COLO668 (cell line): ENCODE measurements around the gene CEBPE.

Experiments
- DNase-seq: peaks from one replicate; lab custom pipeline; 2025; ENCODE audit not compliant: unreplicated experiment; lab: John Stamatoyannopoulos, UW

The CEBPE gene

GRCh38 chr14:23118506-23119362 is at the start of gene CEBPE:
Gene CEBPE, minus strand, starts transcription at chr14:23119255. Its CDS starts 164 bp downstream, at chr14:23119091.
- DNase-seq: no peak

DNA sequence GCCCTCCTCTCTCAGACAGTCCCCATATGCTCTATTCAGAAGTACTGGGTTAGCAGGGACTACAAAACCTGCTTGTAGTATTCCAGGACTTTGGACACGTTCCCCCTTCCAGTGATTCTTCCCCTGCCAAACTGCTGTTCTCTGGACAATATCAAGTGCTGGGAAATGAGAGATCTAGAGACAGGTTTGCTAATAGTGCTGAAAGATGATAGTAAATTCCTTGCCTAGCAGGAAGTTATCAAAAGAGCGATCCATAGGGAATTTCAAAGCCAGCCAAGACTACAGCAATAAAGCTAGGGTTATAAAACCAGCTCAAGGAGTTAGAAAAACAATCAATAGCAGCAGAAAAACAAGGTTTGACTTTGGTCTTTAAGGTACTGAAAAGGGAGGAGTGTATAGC is 49.2 kb upstream of the CEBPE start:
- DNase-seq: no peak

- DNase-seq: no peak
Observed at GRCh38 chr14:23167116-23167847, 48.2 kb upstream of the CEBPE start.

DNA sequence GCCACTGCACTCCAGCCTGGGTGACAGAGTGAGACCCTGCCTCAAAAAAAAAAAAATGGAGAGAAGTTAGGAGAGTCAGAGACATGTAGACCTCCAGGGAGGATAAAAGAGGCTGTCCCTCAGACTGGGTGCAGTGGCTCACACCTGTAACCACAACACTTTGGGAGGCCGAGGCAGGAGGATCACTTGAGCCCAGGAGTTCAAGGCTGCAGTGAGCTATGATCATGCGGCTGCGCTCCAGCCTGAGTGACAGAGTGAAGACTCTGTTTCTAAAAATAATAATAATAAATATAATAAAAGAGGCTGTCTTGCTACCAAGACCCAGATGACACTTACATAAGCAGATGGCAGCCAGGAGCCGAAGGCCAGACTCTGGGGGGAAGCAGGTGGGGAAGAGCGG is 45.9 kb upstream of the CEBPE start:
- no peak for DNase-seq

DNA sequence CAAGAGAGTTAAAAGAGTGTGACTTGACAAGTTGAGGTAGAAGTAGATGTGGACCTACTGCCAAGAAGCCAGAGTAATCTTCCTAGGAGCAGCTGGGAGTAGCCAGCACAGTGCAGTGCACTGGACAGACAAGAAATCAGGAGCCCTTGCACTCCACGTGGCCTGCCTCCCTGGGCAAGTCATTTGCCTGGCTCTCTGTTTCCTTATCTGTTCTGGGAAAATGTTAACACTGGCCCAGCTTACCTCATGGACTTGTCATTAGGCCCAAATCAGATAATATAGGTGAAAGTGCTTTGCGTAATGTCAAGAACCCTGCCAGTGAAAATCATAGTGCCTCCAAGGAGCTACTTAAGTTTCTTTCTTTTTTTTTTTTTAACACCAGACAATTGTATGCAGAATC is 45.2 kb upstream of the CEBPE start:
- no peak for DNase-seq

DNA sequence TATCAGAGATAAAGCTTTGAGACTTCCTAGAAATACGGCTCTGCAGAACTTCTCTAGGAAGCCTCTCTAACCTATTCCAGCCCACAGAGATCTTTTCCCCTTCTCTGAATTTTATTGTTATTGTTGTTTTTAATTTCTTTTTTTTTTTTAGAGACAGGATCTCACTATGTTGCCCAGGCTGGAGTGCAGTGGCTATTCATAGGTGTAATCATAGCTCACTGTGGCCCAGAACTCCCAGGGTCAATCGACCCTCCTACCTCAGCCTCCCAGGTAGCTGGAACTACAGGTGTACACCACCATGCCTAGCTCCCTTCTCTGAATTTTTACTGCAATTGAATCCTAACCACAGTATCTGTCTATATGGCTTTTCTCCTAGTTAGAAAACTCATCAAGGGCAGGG is 44.8 kb upstream of the CEBPE start:
- no peak for DNase-seq

- DNase-seq: no peak
Observed at GRCh38 chr14:23162800-23163199, 43.7 kb upstream of the CEBPE start.

- DNase-seq: no peak
Observed at GRCh38 chr14:23162005-23162404, 43.0 kb upstream of the CEBPE start.

DNA sequence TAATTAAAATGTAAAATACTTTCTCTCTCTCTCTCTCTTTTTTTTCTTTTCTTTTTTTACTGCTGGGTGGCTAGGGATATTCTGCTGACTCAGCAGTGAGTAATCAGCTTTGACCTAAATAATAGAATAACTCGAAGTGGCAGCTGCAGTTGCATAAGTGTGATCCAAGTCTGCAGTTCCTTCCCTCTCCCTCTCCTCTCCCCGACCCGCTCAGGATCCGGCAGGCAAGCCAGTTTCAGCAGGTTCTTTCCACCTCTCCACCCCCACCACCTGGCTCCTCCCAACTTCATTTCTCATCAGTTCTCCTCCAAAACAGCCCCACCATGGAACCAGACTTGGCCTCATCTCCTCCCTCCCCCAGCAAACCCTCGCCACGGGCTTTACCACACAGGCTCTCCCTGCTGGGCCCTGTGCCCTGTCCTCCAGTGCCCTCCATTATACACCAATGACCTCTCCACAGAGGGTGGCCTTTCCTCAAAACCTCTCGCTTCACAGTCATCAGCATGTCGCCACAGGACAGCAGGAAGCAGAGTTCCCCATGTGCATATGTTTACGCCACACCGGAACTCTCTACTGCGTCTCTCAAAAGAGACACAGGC is 42.0 kb upstream of the CEBPE start:
- no peak for DNase-seq

- DNase-seq: no peak
Observed at GRCh38 chr14:23159532-23159931, 40.5 kb upstream of the CEBPE start.

DNA sequence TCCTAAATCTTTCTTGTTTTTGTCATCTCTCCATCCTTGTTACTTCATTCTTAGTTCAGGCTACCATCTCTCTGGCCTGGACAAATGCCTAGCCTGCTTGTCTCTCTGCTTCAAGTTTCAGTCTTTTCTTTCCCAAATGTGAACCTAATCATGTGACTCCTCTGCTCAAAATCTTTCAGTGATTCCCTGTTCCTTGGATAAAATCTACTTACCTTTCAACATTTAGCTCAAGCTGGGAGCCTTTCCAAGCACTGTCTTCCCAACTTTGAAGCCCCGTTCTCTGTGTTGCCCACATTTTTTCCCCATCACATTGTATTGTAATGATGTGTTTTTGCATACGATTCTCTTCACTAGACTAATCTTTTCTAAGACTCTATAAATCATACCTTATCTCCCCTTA is 39.7 kb upstream of the CEBPE start:
- DNase-seq: no peak

DNA sequence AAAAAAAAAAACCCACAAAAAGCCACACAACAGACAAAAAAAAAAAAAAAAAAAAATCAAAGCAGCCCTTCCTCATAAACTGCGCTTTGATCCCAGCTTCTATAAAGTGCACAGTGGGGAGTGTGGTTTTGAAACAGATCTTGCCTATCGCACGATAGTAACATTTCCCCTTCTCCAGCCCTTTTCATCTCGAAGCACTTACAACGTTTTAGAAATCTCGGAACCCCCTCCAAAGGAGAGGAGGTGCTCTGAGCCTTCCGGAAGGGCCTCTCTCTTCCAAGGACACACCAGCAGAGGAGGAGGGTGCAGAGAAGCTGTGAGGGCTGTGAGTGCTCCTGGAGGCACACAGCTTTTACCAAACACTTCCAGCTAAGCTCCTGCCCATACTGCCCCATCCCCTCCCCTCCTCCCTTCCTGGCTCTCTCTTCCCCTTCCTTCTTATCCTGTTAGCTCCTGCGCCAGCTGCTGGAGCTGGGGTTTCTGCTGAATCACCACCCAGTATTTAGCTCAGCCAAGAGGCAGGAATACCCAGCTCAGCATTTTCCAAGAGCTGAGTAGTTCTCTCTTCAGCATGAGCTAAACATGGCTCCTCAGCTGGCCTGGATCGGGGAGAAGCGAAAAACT is 36.0 kb upstream of the CEBPE start:
- DNase-seq: no peak

GRCh38 chr14:23153851-23154796 is 35.1 kb upstream of the CEBPE start:
- no peak for DNase-seq

DNA sequence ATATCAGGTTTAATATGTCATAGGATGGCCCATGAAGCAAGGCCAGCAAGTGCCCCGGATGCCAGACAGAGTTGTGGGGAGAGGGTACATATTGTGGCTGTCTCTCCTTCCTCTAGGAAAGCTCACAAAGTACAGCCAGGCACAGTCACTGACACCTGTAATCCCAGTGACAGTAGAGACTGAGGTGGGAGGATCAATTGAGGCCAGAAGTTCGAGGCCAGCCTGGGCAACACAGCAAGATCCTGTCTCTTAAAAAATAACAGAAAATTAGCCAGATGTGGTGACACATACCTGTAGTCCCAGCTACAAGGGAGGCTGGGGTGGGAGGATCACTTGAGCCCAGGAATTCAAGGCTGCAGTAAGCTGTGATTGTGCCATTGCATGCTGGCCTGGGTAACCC is 32.3 kb upstream of the CEBPE start:
- DNase-seq: no peak

DNA sequence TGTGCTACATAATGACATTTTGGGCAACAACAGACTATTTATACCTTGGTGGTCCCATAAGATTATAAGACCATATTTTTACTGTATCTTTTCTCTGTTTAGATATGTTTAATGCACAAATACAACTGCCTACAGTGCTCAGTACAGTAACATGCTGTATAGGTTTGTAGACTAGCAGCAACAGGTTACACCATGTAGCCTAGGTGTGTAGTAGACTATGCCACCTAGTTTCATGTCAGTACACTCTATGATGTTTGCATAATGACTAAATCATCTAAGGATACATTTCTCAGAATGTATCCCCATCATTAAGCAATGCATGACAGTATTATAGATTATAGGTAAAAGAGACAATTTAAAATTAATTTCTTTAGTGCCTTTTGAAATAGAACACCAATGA is 30.7 kb upstream of the CEBPE start:
- no peak for DNase-seq

- DNase-seq: no peak
Observed at GRCh38 chr14:23148591-23149249, 29.7 kb upstream of the CEBPE start.

DNA sequence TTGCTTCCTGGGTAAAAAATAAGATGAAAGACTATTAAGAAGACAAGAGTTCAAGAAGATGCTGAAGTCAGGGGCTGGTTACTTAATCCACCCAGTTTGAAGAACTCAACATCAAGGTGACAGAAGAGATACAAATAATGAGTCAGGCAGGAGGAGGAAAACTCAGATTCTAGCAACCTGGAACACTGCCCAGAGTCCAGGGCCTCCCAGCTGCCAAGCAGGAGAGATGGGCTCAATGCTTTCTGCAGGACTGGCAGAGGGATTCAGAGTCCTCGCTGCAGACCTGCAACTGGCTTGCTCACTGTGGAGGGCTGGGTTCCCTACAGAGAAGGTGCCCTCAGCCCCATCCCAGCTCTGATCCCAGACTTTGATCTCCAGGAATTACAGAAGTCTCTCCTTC is 28.6 kb upstream of the CEBPE start:
- no peak for DNase-seq

DNA sequence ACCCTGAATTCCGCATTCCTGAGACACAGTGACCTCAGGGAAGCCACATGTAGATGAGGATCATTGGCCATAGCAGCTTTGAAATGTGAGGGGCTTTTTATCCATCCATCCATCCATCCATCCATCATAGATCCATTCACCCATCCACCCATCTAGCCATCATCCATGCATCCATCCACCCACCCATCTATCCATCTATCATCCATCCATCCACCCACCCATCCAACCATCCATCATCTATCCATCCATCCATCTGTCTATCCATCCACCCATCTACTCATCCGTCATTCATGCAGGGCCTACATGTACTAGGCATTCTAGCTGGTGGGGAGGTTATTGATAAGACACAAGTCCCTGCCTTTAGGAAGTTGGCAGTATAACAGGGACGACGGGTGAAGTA is 27.9 kb upstream of the CEBPE start:
- no peak for DNase-seq

DNA sequence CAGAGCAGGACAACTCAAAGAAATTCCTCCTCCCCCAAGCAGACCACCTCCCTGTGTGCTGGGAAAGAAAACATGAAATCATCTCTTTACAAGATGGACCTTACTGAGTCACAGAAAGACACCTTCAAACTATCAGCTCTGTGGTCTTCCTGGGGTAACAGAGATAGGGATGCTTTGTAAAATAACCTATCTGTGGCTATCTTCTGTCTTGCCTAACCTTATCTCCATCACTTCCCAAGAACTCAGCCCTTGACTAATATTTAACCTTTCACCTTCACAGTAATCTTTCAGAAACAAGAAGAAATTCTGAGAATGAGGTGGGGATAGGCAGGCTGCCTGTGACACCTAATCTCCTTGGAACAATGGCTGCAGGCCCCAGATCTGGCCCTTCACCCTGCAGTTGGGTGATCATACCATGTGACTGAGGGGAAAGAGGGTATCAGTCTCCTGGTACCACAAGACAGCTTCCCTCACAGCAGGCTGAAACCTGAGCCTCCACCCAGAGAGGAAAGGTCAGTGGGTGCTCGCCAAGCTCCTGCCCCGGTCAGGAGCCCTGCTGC is 27.4 kb upstream of the CEBPE start:
- no peak for DNase-seq
